Gastrocnemius medialis (tissue), 4 donors: ENCODE results near the gene MACROD2.

Experiments
- POLR2A ChIP-seq, 2 donors: fragments of 450-650 bp; IDR thresholded peaks; one replicate each; pipeline ENCODE4 v1.6.1; 2017; ENCODE audit warnings: antibody characterized with exemption in 2 of 2, mild to moderate bottlenecking in 2 of 2, moderate library complexity in 2 of 2
- TF ChIP-seq, protein P1 (sequence below), 5 experiments: fragments of 450-650 bp in 3 of 5; fragments of 200-600 bp in 2 of 5; sonication (generic) in 2 of 5; IDR thresholded peaks in 4 of 5; conservative IDR thresholded peaks in 1 of 5; 1 replicate in 4 of 5; 2 replicates in 1 of 5; pipeline ENCODE4 v1.5.1; 2016 to 2019; ENCODE audit warnings: antibody characterized with exemption in 5 of 5, mild to moderate bottlenecking in 3 of 5, moderate library complexity in 3 of 5

DNA sequence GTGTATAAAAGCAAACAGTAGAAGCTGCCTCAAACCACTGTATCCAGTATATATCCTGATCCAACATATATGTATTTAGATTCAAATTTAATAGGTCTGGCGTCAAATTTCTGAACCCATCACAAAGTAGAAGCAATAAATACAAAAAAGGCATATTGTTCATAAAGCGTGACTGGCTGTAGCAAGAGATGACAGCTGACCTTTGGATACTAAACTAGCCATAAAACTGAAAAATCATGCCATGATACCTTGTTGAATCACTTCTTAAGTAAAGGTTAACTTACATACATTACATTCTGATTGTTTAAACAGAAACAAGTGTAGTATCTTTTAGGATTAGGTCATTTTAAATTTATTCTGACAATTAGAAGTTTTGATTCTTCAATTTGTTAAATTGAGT is 714.1 kb downstream of the MACROD2 start:
- TF ChIP-seq, protein P1, sequence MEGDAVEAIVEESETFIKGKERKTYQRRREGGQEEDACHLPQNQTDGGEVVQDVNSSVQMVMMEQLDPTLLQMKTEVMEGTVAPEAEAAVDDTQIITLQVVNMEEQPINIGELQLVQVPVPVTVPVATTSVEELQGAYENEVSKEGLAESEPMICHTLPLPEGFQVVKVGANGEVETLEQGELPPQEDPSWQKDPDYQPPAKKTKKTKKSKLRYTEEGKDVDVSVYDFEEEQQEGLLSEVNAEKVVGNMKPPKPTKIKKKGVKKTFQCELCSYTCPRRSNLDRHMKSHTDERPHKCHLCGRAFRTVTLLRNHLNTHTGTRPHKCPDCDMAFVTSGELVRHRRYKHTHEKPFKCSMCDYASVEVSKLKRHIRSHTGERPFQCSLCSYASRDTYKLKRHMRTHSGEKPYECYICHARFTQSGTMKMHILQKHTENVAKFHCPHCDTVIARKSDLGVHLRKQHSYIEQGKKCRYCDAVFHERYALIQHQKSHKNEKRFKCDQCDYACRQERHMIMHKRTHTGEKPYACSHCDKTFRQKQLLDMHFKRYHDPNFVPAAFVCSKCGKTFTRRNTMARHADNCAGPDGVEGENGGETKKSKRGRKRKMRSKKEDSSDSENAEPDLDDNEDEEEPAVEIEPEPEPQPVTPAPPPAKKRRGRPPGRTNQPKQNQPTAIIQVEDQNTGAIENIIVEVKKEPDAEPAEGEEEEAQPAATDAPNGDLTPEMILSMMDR (IDR thresholded peaks at IDR 0.05 in 4 of 5, conservative IDR thresholded peaks at IDR 0.05 in 1 of 5) = no peak
- no peak for TF ChIP-seq POLR2A (IDR thresholded peaks at IDR 0.05)
